ENCODE results near the gene WDR1.

The WDR1 gene

GRCh38 chr4:10107111-10108091 lies 9.2 kb downstream of the WDR1 start:
- Histone ChIP-seq H3K4me3 (ENCODE audit: low read depth in 1 of 2, low read length in 2 of 2) (no peak overlapping the region), H3K4me2 (ENCODE audit: insufficient read depth, low read length) (peak overlapping the region; percentile 82; the same call in 1 of the 2 replicates), H4K20me1 (ENCODE audit: insufficient read depth, low read length) (peaks cover 100% of the 10 kb centered on the region), H3K9ac (ENCODE audit: low read depth, low read length) (no peak overlapping the region), H3K79me2 (ENCODE audit: insufficient read depth, low read length) (peaks cover 100% of the 10 kb centered on the region), H3K9me3 (ENCODE audit: insufficient read depth, low read length, severe bottlenecking) (no peaks in the 10 kb centered on the region), H2AFZ (ENCODE audit: low read depth, low read length) (no peak overlapping the region), H3K27me3 (ENCODE audit: insufficient read depth, low read length, poor library complexity) (no peaks in the 10 kb centered on the region), H3K27ac (ENCODE audit: low read length) (no peak overlapping the region), H3K4me1 (ENCODE audit: insufficient read depth, low read length) (peaks cover 61% of the 10 kb centered on the region), H3K36me3 (ENCODE audit: insufficient read depth, low read length) (peaks cover 97% of the 10 kb centered on the region)
- DNase-seq (no peak), ATAC-seq (ENCODE audit: insufficient read depth, low read depth) (no peak)
- TF ChIP-seq, protein P1, sequence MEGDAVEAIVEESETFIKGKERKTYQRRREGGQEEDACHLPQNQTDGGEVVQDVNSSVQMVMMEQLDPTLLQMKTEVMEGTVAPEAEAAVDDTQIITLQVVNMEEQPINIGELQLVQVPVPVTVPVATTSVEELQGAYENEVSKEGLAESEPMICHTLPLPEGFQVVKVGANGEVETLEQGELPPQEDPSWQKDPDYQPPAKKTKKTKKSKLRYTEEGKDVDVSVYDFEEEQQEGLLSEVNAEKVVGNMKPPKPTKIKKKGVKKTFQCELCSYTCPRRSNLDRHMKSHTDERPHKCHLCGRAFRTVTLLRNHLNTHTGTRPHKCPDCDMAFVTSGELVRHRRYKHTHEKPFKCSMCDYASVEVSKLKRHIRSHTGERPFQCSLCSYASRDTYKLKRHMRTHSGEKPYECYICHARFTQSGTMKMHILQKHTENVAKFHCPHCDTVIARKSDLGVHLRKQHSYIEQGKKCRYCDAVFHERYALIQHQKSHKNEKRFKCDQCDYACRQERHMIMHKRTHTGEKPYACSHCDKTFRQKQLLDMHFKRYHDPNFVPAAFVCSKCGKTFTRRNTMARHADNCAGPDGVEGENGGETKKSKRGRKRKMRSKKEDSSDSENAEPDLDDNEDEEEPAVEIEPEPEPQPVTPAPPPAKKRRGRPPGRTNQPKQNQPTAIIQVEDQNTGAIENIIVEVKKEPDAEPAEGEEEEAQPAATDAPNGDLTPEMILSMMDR (IDR thresholded peaks at IDR 0.05; ENCODE audit: borderline replicate concordance, extremely low read depth, low read length, poor library complexity, severe bottlenecking), result no peak
- TF ChIP-seq EZH2 (IDR thresholded peaks at IDR 0.05; ENCODE audit: borderline replicate concordance, low read depth, low read length, severe bottlenecking), result no peak

- TF ChIP-seq, protein P1 (IDR thresholded peaks at IDR 0.05; ENCODE audit: borderline replicate concordance, extremely low read depth, low read length, poor library complexity, severe bottlenecking), result no peak
- TF ChIP-seq EZH2 (IDR thresholded peaks at IDR 0.05; ENCODE audit: borderline replicate concordance, low read depth, low read length, severe bottlenecking), result no peak
- H3K4me3 ChIP-seq (ENCODE audit: low read depth in 1 of 2, low read length in 2 of 2), result no peak overlapping the region
- no peak overlapping the region for H3K27ac ChIP-seq (ENCODE audit: low read length)
- H3K79me2 ChIP-seq (ENCODE audit: insufficient read depth, low read length), result peaks cover 100% of the 10 kb centered on the region
- H3K27me3 ChIP-seq (ENCODE audit: insufficient read depth, low read length, poor library complexity), result no peaks in the 10 kb centered on the region
- no peak overlapping the region for H3K9ac ChIP-seq (ENCODE audit: low read depth, low read length)
- H3K36me3 ChIP-seq (ENCODE audit: insufficient read depth, low read length), result peaks cover 96% of the 10 kb centered on the region
- DNase-seq (no peak), ATAC-seq (ENCODE audit: insufficient read depth, low read depth) (no peak)
- H3K9me3 ChIP-seq (ENCODE audit: insufficient read depth, low read length, severe bottlenecking), result no peaks in the 10 kb centered on the region
- H4K20me1 ChIP-seq (ENCODE audit: insufficient read depth, low read length), result peaks cover 100% of the 10 kb centered on the region
- H3K4me2 ChIP-seq (ENCODE audit: insufficient read depth, low read length), result peak overlapping the region; percentile 19; the same call in 1 of the 2 replicates
- peaks cover 53% of the 10 kb centered on the region for H3K4me1 ChIP-seq (ENCODE audit: insufficient read depth, low read length)
- no peak overlapping the region for H2AFZ ChIP-seq (ENCODE audit: low read depth, low read length)
These were observed 10.1 kb downstream of the WDR1 start for GRCh38 chr4:10106421-10107039.

DNA sequence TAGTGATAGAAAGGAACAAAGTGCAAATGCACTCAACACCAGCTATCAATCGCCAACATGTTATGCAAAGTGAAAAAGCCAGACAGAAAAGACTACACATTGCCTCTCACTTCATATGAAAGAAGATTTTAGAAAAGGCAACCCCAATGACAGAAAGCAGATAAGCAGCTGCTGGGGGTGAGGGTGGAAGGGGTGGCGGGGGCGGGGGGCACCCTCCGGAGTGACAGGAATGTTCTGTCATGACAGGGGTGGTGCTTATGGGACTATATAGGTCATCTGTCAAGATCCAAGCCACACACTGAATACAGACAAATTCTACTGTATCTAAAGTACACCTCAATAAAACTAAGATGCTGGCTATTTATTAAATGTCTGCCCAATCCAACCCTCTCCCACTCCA lies 10.7 kb downstream of the WDR1 start:
- H4K20me1 ChIP-seq (ENCODE audit: insufficient read depth, low read length), result peaks cover 100% of the 10 kb centered on the region
- no peak overlapping the region for H3K4me3 ChIP-seq (ENCODE audit: low read depth in 1 of 2, low read length in 2 of 2)
- peaks cover 100% of the 10 kb centered on the region for H3K79me2 ChIP-seq (ENCODE audit: insufficient read depth, low read length)
- ATAC-seq (ENCODE audit: insufficient read depth, low read depth), result no peak
- TF ChIP-seq, protein P1 (IDR thresholded peaks at IDR 0.05; ENCODE audit: borderline replicate concordance, extremely low read depth, low read length, poor library complexity, severe bottlenecking), result no peak
- no peak for TF ChIP-seq EZH2 (IDR thresholded peaks at IDR 0.05; ENCODE audit: borderline replicate concordance, low read depth, low read length, severe bottlenecking)
- peaks cover 47% of the 10 kb centered on the region for H3K4me1 ChIP-seq (ENCODE audit: insufficient read depth, low read length)
- no peak overlapping the region for H3K4me2 ChIP-seq (ENCODE audit: insufficient read depth, low read length)
- no peak for DNase-seq
- H2AFZ ChIP-seq (ENCODE audit: low read depth, low read length), result no peak overlapping the region
- no peaks in the 10 kb centered on the region for H3K27me3 ChIP-seq (ENCODE audit: insufficient read depth, low read length, poor library complexity)
- peaks cover 96% of the 10 kb centered on the region for H3K36me3 ChIP-seq (ENCODE audit: insufficient read depth, low read length)
- H3K9me3 ChIP-seq (ENCODE audit: insufficient read depth, low read length, severe bottlenecking), result no peaks in the 10 kb centered on the region
- no peak overlapping the region for H3K9ac ChIP-seq (ENCODE audit: low read depth, low read length)
- H3K27ac ChIP-seq (ENCODE audit: low read length), result no peak overlapping the region
